Lower leg skin (tissue), 4 donors: ENCODE data around the gene GLE1. TPM values are rescaled to one million over a fixed set of nuclear protein-coding genes. Genes with fewer than 3 reads are reported as not detected.

Experiments
- DNase-seq, 2 donors: peaks; one replicate each; pipeline ENCODE4 v3.0.0-alpha.2; 2019; ENCODE audit warnings: low spot score in 2 of 2
- H3K4me3 ChIP-seq: fragments of 200-600 bp; sonication (generic); 2 replicates; pipeline ENCODE4 v1.5.1; 2017; ENCODE audit warnings: mild to moderate bottlenecking, low read depth; ENCODE audit not compliant: poor library complexity, severe bottlenecking
- POLR2A ChIP-seq, 2 donors: fragments of 450-650 bp; IDR thresholded peaks; one replicate each; pipeline ENCODE4 v1.6.1; 2016 to 2017; ENCODE audit warnings: antibody characterized with exemption in 2 of 2, mild to moderate bottlenecking in 1 of 2, moderate library complexity in 1 of 2
- WGBS, 2 donors: methylation state at CpG; one replicate each; pipeline ENCODE4 v1.1.5; 2018; 5-methylcytosine and 5-hydroxymethylcytosine counted together
- intact Hi-C: fragments of 100-400 bp; cut with DNase I; formaldehyde crosslinking; loops from one replicate; pipeline ENCODE4 v1.15.0; 2023; ENCODE audit warnings: low total_unique reads
- total RNA-seq, 4 donors: library from RNA; depleted of rRNA; stranded (reverse); fragments of >200 nt; gene quantifications; one replicate each; pipeline ENCODE4 v1.1.0, GENCODE V29; 2016
- TF ChIP-seq, protein P1 (sequence below), 3 donors: fragments of 450-650 bp; IDR thresholded peaks; one replicate each; pipeline ENCODE4 v1.5.1; 2016; ENCODE audit warnings: antibody characterized with exemption in 3 of 3, mild to moderate bottlenecking in 3 of 3, moderate library complexity in 2 of 3

Gene GLE1
- total RNA-seq, result 10 to 100 TPM; 28.6 to 44.3 (median 30.8) TPM

DNA sequence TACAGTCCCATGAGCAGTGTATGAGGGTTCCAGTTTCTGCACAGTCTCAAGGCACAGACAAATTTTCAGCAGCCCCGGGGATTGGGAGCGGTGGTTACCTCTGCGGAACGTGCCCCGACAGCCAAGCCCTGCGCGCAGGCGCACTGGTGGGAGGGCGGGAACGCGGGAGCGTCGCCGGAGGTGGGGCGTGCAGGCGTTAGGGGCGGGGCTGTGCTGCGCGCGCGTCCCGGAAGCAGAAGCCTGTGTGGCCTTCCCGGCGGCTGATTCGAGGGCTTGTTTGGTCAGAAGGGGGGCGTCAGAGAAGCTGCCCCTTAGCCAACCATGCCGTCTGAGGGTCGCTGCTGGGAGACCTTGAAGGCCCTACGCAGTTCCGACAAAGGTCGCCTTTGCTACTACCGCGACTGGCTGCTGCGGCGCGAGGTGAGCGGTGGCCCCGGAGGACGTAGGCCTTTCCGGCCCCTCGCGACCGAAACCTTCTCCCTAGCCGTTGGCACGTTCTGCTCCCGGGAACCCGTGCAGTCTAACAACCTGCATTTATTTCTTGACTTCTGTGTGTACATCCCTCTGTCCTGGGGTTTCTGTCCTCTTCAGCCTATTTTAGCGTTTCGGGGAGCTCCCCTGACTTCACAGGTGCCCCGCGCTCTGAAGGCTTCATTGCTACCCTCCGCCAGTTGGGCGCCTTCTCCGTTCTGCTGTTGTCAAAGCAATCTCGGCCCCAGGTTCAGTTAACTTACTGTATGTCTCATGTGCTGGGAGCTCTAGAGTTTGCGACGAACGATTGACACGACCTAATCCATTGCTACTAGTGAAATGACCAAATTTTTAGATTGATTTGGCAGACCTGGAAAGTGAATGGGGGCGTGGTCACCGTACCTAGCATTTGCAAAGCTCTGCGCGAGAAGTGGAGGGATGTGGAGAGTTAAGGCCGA, at the start of gene GLE1:
TSS of gene GLE1 (plus strand) at position 235 of the 929 bp plus-strand sequence. CDS start at position 322, 87 bp downstream.
- TF ChIP-seq, protein P1, sequence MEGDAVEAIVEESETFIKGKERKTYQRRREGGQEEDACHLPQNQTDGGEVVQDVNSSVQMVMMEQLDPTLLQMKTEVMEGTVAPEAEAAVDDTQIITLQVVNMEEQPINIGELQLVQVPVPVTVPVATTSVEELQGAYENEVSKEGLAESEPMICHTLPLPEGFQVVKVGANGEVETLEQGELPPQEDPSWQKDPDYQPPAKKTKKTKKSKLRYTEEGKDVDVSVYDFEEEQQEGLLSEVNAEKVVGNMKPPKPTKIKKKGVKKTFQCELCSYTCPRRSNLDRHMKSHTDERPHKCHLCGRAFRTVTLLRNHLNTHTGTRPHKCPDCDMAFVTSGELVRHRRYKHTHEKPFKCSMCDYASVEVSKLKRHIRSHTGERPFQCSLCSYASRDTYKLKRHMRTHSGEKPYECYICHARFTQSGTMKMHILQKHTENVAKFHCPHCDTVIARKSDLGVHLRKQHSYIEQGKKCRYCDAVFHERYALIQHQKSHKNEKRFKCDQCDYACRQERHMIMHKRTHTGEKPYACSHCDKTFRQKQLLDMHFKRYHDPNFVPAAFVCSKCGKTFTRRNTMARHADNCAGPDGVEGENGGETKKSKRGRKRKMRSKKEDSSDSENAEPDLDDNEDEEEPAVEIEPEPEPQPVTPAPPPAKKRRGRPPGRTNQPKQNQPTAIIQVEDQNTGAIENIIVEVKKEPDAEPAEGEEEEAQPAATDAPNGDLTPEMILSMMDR (IDR thresholded peaks at IDR 0.05), result no peak
- TF ChIP-seq POLR2A (IDR thresholded peaks at IDR 0.05), result peak in 1 of 2 donors; percentile 43
- peak within 1 kb of the TSS; percentile 77 for H3K4me3 ChIP-seq
- peak; percentile 92 to 98 for DNase-seq
- 0% methylated on average over 50 to 62 of the region's 64 CpGs for WGBS, 2 donors
- intact Hi-C loops, result no loop called here

DNA sequence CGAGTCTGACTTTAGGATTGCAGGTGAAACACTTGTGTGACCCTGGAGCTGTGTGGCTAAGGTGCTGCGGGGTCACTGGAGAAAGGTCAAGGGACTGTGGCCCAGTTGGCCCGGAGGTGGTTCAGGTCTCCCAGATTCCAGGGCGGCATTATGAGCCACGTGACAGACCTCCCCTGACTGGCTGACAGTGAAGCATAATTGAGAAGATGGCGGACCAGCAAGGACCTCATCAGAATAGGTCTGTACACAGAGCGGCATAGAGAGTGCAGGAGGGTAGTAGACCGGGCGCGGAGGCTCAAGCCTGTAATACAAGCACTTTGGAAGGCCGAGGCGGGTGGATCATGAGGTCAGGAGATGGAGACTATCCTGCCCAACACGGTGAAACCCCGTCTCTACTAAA, 49.5 kb upstream of the GLE1 start:
- H3K4me3 ChIP-seq, result no peak overlapping the region
- WGBS, 2 donors, result 83 to 85% methylated on average over 14 of the region's 14 CpGs
- no peak for DNase-seq
- TF ChIP-seq, protein P1 (IDR thresholded peaks at IDR 0.05), result no peak
- TF ChIP-seq POLR2A (IDR thresholded peaks at IDR 0.05), result no peak
- intact Hi-C loops, result no loop called here

DNA sequence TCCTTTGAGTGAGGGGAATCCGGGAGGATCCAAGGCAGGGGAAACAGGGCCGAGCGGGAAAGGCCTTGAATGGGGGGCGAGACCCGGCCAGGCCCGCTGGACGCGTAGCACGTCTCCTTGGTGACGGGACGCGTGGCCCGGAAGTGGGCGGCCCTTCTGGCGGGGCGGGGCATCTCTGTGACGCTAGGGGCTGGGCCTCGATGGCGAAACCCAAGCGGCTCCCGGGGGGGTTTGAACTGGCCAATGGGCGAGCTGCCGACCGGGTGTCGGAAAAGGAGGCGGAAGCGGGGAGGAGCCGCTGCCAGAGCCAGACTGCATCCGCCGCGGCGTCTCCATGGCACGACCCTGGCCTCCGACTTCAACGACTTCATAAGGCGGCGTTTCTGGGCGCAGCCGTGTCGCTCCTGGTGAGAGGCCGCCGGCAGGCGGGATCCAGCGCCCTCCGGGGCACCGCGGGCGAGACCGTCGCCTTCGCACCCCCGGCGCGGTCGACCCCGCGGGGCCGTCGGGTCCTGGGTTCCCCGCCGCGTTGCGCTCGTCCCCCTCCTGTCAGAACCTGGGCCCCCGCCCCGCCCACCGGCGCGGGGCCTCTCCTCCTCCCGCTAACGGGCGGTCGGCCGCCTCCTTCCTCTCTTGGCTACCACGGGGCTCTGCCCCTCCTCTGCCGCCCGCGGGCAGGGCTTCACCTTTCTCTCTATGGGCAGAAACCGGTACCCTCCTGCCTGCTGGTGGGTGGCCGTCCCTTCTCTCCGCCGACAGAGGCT, 48.5 kb upstream of the GLE1 start, which contains the start of gene ODF2:
TSS of gene ODF2 (plus strand) at position 158 of the 764 bp plus-strand sequence. CDS start at position 244, 86 bp downstream.
- peak within 1 kb of the TSS; percentile 65 for H3K4me3 ChIP-seq
- peak; percentile 96 to 100 for DNase-seq
- intact Hi-C loops, result no loop called here
- no peak for TF ChIP-seq POLR2A (IDR thresholded peaks at IDR 0.05)
- TF ChIP-seq, protein P1 (IDR thresholded peaks at IDR 0.05), result no peak
- 0 to 1% methylated on average over 10 to 29 of the region's 82 CpGs for WGBS, 2 donors

DNA sequence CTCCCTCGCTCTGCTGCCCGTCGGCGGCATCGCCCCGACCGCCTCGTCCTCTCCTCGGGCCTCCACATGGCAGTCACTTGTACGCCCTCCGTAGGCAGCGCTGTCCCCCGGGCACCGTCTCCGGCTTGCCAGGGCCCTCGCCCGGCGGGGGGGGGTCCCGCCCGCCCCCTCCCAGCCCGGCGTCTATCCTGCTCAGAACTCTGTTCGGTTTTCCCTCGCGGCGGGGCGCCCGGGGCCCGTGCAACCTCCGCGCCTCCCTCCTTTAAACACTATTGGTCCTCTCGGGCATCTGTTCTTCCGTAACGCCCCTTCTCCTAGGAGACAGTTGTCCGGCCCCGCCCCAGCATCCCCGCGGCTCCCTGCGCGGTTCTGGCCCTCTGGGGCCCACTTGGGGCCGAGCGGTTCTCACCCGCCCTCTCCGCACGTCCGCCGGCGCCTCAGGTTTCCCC, 47.9 kb upstream of the GLE1 start:
- H3K4me3 ChIP-seq, result peak overlapping the region; percentile 65
- TF ChIP-seq, protein P1 (IDR thresholded peaks at IDR 0.05), result no peak
- TF ChIP-seq POLR2A (IDR thresholded peaks at IDR 0.05), result no peak
- peak; percentile 56 to 92 for DNase-seq
- WGBS, 2 donors, result 0% methylated on average over 40 to 47 of the region's 48 CpGs
- intact Hi-C loops, result no loop called here

DNA sequence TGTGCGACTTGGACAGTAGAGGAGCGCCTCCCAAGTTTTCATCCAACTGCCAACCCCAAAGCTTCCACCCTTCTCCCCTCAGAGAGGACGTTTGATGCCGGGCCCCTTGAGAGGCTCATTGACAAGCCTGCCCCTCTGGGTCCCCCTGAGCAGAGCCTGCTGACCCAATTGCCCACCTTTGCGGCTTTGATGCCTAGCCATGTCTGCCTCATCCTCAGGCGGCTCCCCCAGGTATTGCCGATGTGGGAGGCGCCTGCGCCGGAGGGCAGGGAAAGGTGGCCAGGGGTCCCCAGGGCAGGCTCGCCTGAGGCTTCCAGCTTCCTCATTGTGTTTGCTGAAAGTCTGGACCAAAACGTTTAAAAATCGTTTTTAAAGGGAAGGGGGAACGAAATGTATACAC, 47.3 kb upstream of the GLE1 start:
- 42 to 43% methylated on average over 14 of the region's 14 CpGs for WGBS, 2 donors
- intact Hi-C loops, result no loop called here
- DNase-seq, result no peak
- no peak for TF ChIP-seq POLR2A (IDR thresholded peaks at IDR 0.05)
- TF ChIP-seq, protein P1 (IDR thresholded peaks at IDR 0.05), result no peak
- H3K4me3 ChIP-seq, result no peak overlapping the region
